ENCODE results near the gene ZNF26.

The ZNF26 gene

GRCh38 chr12:133023566-133023965 lies 37.4 kb downstream of the ZNF26 start:
- no peak overlapping the region for H3K4me3 ChIP-seq (ENCODE audit: low read depth, low read length)
- TF ChIP-seq, protein P1, sequence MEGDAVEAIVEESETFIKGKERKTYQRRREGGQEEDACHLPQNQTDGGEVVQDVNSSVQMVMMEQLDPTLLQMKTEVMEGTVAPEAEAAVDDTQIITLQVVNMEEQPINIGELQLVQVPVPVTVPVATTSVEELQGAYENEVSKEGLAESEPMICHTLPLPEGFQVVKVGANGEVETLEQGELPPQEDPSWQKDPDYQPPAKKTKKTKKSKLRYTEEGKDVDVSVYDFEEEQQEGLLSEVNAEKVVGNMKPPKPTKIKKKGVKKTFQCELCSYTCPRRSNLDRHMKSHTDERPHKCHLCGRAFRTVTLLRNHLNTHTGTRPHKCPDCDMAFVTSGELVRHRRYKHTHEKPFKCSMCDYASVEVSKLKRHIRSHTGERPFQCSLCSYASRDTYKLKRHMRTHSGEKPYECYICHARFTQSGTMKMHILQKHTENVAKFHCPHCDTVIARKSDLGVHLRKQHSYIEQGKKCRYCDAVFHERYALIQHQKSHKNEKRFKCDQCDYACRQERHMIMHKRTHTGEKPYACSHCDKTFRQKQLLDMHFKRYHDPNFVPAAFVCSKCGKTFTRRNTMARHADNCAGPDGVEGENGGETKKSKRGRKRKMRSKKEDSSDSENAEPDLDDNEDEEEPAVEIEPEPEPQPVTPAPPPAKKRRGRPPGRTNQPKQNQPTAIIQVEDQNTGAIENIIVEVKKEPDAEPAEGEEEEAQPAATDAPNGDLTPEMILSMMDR (IDR thresholded peaks at IDR 0.05; ENCODE audit: low read depth, low read length): no peak

- TF ChIP-seq, protein P1 (IDR thresholded peaks at IDR 0.05; ENCODE audit: low read depth, low read length): no peak
- no peak overlapping the region for H3K4me3 ChIP-seq (ENCODE audit: low read depth, low read length)
Measured at GRCh38 chr12:133026996-133027395, 40.8 kb downstream of the ZNF26 start.

DNA sequence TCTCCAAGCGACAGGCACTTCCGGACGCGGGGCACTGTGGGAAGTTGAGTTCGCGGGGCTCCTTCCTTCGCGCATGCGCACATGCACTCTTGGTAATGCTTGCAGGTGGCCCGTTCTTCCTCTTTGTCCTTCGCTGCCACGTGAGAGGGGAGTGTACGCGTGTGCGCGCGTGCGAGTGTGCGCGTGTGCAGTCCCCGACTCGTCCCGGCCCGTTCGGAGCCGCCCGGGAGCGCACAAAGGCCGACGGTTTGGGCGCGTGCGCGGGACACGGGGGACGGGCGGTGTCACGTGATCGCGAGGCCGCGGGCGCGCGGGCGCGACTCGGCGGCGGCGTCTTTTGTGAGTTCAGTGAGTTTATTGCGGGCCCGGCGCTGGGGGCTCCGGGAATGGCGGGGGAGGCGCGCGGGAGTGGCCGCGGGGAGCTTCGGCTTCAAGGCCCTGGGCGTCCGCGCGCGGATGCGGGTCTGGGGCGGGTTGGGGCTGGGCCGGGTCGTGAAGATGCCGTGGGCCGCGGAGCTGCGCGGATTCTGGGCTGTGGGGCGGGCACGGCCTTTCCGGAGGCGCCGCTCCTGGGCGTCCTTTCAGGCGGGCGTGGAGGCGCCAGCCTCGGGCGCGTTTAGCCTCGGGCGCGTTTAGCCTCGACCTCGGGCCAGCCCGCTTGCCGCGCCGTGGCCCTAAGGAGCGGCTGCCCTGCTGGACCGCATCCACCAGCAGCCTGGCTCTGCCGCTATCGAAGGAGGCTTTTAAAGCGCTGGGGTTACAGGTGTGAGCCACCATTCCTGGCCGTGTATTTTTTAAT lies 51.2 kb downstream of the ZNF26 start, which contains the start of gene ZNF84:
Gene ZNF84 (plus strand): TSS at position 303 of the 799 bp plus-strand sequence. CDS start 3,959 bp downstream, outside the sequence.
- peak within 1 kb of the TSS; percentile 78 for H3K4me3 ChIP-seq (ENCODE audit: low read depth, low read length)
- TF ChIP-seq, protein P1 (IDR thresholded peaks at IDR 0.05; ENCODE audit: low read depth, low read length): no peak

GRCh38 chr12:133038118-133038709 lies 52.0 kb downstream of the ZNF26 start:
- TF ChIP-seq, protein P1 (IDR thresholded peaks at IDR 0.05; ENCODE audit: low read depth, low read length): no peak
- H3K4me3 ChIP-seq (ENCODE audit: low read depth, low read length): peak overlapping the region; percentile 78

- TF ChIP-seq, protein P1 (IDR thresholded peaks at IDR 0.05; ENCODE audit: low read depth, low read length): no peak
- H3K4me3 ChIP-seq (ENCODE audit: low read depth, low read length): no peak overlapping the region
Measured at GRCh38 chr12:133046698-133047097, 60.5 kb downstream of the ZNF26 start.

DNA sequence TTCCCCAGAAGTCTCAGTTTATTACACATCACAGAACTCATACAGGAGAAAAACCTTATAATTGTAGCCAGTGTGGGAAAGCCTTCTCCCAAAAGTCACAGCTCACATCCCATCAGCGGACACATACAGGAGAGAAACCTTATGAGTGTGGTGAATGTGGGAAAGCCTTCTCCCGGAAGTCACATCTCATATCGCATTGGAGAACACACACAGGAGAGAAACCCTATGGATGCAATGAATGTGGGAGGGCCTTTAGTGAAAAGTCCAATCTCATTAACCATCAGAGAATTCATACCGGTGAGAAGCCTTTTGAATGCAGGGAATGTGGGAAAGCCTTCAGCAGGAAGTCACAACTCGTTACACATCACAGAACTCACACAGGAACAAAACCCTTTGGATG lies 71.3 kb downstream of the ZNF26 start:
- H3K4me3 ChIP-seq (ENCODE audit: low read depth, low read length): no peak overlapping the region
- TF ChIP-seq, protein P1 (IDR thresholded peaks at IDR 0.05; ENCODE audit: low read depth, low read length): no peak

All from WI38 (cell line).